Upper lobe of right lung (tissue), 1 donor: ENCODE results near the gene RNH1. TPM values are rescaled to one million over a fixed set of nuclear protein-coding genes. Genes with fewer than 3 reads are reported as not detected.

Experiments used
- ATAC-seq: fragments of 200-7000 bp; cut with Tn5 transposase; one replicate; pipeline ENCODE4 v1.9.1; 2020; ENCODE audit warnings: mild to moderate bottlenecking, moderate library complexity
- DNase-seq: peaks from one replicate; pipeline ENCODE4 v3.0.0-alpha.2; 2020
- H3K27ac ChIP-seq: fragments of 200-600 bp; one replicate; pipeline ENCODE4 v1.8.0; 2022
- H3K27me3 ChIP-seq: fragments of 200-600 bp; one replicate; pipeline ENCODE4 v1.8.0; 2022; ENCODE audit warnings: mild to moderate bottlenecking
- H3K36me3 ChIP-seq: fragments of 200-600 bp; one replicate; pipeline ENCODE4 v1.8.0; 2022
- H3K4me1 ChIP-seq: fragments of 200-600 bp; one replicate; pipeline ENCODE4 v1.8.0; 2022
- H3K4me3 ChIP-seq: fragments of 200-600 bp; one replicate; pipeline ENCODE4 v1.8.0; 2022; ENCODE audit warnings: mild to moderate bottlenecking
- H3K9me3 ChIP-seq: fragments of 200-600 bp; one replicate; pipeline ENCODE4 v1.8.0; 2022
- intact Hi-C: fragments of 100-400 bp; cut with DNase I; formaldehyde crosslinking; loops from one replicate; pipeline ENCODE4 v1.11.0; 2022
- total RNA-seq: library from RNA; stranded (reverse); fragmentation: NEBNext Ultra II Directional; extraction: Animal tissue kit (Norgen Biotek cat#: 25700); gene quantifications from one replicate; pipeline ENCODE4 v1.2.1, GENCODE V29; 2021
- TF ChIP-seq, protein P1 (sequence below): fragments of 200-600 bp; IDR thresholded peaks from one replicate; pipeline ENCODE4 v1.8.0; 2022; ENCODE audit warnings: antibody characterized with exemption
- donor health status: DM: no; HTN: yes; CAD: no; lungs with severe emphysema.

The RNH1 gene
- total RNA-seq, 1 donor from 2014 or later, result 245 TPM

DNA sequence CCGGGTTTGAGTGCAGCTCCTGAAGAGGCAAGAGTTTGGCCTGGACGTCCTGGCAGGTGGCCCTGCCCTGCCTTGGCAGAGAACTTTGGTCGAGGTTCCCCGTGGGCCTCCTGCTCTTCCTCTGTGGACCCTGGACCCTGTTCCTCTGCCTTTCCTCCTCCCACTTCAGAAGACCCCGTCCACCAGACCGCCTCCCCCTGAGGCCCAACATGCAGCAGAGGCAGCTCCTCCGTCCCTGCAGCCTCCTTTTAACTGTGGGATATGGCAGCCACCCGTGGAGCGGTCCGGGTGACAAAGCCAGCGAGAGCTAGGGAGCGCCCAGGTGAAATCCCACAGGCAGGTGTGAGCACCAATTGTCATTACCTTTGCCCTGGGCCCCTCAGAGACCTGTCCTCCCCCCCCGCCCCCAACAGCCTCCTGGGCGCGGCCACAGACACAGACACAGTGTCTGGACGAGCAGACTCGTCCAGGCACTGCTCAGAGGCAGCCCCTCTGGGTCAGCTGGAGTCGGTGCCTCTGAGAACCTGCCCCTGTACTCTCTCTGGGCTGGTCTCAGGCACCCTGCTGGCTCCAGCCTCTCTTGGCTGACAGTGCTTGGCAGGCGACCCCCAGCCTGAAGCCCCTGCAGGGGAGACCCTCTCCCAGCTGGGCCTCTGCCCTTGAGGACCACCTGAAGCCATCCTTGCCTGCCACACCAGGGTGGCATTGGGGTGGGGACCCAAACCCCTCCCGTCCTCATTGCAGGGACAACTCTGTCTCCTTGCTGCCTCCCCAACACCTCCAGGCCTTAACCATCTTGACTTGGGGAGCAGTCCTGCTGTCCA is 61.1 kb downstream of the RNH1 start:
- peaks cover 27% of the 10 kb centered on the region for H3K4me1 ChIP-seq
- H3K36me3 ChIP-seq, result no peaks in the 10 kb centered on the region
- H3K27me3 ChIP-seq, result peaks cover 7% of the 10 kb centered on the region
- no peaks in the 10 kb centered on the region for H3K9me3 ChIP-seq
- H3K27ac ChIP-seq, result no peak overlapping the region
- no peak for DNase-seq
- H3K4me3 ChIP-seq, result no peak overlapping the region
- intact Hi-C loops, result no loop called here
- no peak for ATAC-seq
- TF ChIP-seq, protein P1, sequence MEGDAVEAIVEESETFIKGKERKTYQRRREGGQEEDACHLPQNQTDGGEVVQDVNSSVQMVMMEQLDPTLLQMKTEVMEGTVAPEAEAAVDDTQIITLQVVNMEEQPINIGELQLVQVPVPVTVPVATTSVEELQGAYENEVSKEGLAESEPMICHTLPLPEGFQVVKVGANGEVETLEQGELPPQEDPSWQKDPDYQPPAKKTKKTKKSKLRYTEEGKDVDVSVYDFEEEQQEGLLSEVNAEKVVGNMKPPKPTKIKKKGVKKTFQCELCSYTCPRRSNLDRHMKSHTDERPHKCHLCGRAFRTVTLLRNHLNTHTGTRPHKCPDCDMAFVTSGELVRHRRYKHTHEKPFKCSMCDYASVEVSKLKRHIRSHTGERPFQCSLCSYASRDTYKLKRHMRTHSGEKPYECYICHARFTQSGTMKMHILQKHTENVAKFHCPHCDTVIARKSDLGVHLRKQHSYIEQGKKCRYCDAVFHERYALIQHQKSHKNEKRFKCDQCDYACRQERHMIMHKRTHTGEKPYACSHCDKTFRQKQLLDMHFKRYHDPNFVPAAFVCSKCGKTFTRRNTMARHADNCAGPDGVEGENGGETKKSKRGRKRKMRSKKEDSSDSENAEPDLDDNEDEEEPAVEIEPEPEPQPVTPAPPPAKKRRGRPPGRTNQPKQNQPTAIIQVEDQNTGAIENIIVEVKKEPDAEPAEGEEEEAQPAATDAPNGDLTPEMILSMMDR, result no peak

Other genes starting within 250 kb of the RNH1 start
- 1.7 TPM for gene NLRP6, start 228.8 kb downstream of the RNH1 start, total RNA-seq
- gene PGGHG, start 218.1 kb downstream of the RNH1 start, total RNA-seq, result 105 TPM
- not detected for gene IFITM5, start 207.7 kb downstream of the RNH1 start, total RNA-seq
- 521 TPM for gene IFITM2, start 199.4 kb downstream of the RNH1 start, total RNA-seq
- 128 TPM for gene IFITM1, start 193.2 kb downstream of the RNH1 start, total RNA-seq
- gene IFITM3, start 186.4 kb downstream of the RNH1 start, total RNA-seq, result 692 TPM
- gene B4GALNT4, start 137.7 kb downstream of the RNH1 start, total RNA-seq, result 1.9 TPM
- gene PKP3, start 113.0 kb downstream of the RNH1 start, total RNA-seq, result 40.4 TPM
- gene SIGIRR, start 92.2 kb downstream of the RNH1 start, total RNA-seq, result 80.9 TPM
- gene ANO9, start 65.2 kb downstream of the RNH1 start, total RNA-seq, result 22.4 TPM
- gene PTDSS2, start 57.0 kb downstream of the RNH1 start, total RNA-seq, result 31.1 TPM
- gene HRAS, start 28.3 kb upstream of the RNH1 start, total RNA-seq, result 55.5 TPM
- gene LRRC56, start 30.3 kb upstream of the RNH1 start, total RNA-seq, result 3.2 TPM
- gene LMNTD2, start 53.5 kb upstream of the RNH1 start, total RNA-seq, result 5.9 TPM
- gene RASSF7, start 53.7 kb upstream of the RNH1 start, total RNA-seq, result 76.7 TPM
- gene PHRF1, start 69.2 kb upstream of the RNH1 start, total RNA-seq, result 31.0 TPM
- 56.2 TPM for gene IRF7, start 108.7 kb upstream of the RNH1 start, total RNA-seq
- not detected for gene CDHR5, start 117.7 kb upstream of the RNH1 start, total RNA-seq
- not detected for gene SCT, start 119.9 kb upstream of the RNH1 start, total RNA-seq
- gene DRD4, start 130.0 kb upstream of the RNH1 start, total RNA-seq, result 1.2 TPM
- 27.1 TPM for gene DEAF1, start 188.0 kb upstream of the RNH1 start, total RNA-seq
- 33.2 TPM for gene TMEM80, start 188.6 kb upstream of the RNH1 start, total RNA-seq
- gene EPS8L2, start 199.0 kb upstream of the RNH1 start, total RNA-seq, result 155 TPM
- 196 TPM for gene TALDO1, start 240.2 kb upstream of the RNH1 start, total RNA-seq